LNCAP (cell line): ENCODE measurements around the gene SBNO1.

Source experiments
- CTCF ChIP-seq: fragments of 450-650 bp; IDR thresholded peaks from 2 replicates; pipeline ENCODE4 v1.5.1; 2017; ENCODE audit warnings: mild to moderate bottlenecking

SBNO1 gene

GRCh38 chr12:123242116-123242904, 122.3 kb downstream of the SBNO1 start:
- TF ChIP-seq CTCF = no peak
